Measurements from ENCODE around the gene GSTA4.
"Not testable (repeated sequence)": the region's sequence is repeated elsewhere in the genome, so short reads cannot be mapped to it uniquely, and the experiment has no call there.

GSTA4 gene

DNA sequence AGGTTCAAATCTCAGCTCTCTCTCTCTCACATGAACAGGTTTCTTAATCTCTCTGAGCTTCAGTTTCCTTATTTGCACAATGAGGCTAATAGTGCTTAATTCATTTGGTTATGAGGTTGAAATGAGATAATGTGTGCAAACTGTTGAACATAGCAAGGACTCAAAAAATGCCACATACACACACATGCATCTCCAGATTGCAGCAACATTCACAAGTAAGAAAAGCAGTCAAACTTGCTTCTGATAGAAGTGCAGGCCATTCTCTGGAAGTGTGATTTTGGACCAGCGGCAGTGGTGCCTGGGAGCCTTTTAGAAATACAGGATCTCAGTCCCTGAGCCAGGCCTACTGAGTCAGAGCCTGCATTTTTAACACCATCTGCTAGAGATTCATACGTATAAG lies 25.7 kb downstream of the GSTA4 start:
- DNase-seq: no peak

DNA sequence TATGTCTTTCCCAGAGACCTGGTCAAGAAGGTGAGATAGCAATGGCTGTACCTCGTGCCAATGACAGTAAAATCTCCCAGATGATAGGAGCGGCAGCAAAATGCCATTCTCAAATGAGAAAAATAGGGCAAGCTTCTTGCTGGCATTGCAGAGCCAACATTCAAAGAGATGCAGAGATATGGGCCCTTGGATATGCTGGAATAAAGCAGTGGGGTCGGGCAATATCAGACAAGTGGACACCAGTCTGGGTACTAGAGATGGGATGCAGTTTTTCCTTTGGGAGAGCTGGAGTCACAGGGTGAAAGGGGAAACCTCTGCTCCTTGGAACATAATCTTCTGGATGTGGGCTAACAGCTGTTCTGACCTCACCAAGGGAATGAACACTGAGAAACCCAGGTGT lies 29.0 kb downstream of the GSTA4 start:
- DNase-seq: no peak

DNA sequence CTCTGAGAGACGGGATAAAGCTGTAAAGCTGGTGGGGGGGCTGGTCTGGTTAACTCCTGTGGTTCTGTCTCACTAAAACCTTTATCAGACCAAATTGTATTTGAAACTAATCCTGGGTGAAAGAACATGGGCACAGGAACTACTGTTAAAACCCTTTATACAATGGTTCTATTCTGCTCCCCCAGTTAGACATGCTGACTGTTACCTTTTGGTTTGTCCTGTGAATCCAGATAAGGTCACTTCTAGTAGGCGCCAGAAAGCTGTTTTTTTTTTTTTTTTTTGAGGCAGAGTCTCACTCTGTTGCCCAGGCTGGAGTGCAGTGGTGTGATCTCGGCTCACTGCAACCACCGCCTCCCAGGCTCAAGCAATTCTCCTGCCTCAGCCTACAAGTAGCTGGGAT lies 29.7 kb downstream of the GSTA4 start:
- DNase-seq: no peak

DNA sequence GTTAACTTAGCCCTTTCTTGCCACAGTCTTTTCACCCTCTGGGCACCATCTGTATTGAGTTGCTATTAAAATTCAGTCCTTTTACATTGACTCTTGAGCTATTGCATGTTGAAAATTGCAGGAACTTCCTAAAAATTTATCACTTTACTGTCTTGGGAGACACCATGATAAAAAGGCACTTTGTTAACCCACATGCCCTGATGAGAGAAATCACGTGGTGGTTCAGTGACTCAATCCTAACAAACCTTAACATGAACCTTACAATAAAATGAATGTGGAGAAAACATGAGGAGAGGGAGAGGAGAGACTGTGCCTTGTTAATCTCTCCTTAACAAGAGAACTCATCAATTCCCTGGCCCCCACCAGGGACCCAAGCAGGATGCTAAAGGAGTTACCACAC lies 30.8 kb downstream of the GSTA4 start:
- no peak for DNase-seq

DNA sequence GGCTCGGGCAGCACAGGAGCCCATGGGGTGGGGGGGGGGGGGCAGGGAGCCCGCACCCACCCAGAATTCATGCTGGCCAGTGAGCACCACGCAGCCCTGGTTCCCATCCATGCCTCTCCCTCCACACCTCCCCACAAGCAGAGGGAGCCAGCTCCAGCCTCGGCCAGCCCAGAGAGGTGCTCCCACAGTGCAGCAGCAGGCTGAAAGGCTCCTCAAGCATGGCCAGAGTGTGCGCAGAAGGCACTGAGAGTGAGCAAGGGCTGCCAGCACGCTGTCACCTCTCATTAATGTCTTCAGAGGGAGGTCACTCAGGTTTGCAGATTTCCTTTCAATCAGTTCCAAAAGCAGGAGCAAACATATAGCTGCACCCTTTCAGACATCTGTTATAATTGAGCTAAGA lies 32.4 kb downstream of the GSTA4 start:
- no peak for DNase-seq

DNA sequence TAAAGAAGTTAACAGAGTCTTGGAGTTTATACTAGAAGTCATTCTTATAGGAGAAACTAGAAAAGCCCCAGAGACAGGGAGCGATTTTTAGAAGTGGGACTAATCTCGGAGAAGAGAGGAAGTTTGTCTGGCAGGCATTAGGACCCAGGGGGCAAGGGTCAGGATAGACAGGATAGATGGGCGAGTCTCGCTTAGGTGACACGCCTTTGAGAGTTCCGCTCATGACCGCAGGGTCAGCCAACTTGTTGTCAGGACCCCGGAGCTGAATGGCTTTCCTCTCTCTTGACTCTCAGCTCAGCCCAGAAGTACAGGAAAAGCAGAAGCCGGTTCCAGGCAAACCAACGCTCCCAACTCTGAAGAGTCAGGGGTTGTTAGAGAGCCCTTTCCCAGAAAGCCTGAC lies 34.1 kb downstream of the GSTA4 start:
- not testable (repeated sequence) for DNase-seq

DNA sequence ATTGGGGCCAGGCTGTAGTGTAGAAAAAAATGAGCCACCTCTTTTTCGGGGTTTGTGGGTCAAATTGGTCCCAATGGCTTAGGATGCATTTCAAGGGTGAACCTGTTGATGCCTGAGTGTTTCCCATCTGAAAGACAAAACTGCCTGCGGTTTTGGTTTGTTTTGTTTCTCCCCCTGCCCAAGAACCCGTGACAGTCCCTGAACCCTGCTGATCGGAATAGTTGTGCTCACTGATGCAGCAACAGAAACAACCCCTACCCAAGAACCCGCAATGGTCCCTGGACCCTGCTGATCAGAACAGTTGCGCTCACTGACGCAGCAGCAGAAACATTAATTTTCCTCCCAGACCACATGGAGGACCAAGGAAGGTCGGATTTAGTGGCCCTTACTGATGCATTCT lies 34.9 kb downstream of the GSTA4 start:
- DNase-seq: not testable (repeated sequence)

DNA sequence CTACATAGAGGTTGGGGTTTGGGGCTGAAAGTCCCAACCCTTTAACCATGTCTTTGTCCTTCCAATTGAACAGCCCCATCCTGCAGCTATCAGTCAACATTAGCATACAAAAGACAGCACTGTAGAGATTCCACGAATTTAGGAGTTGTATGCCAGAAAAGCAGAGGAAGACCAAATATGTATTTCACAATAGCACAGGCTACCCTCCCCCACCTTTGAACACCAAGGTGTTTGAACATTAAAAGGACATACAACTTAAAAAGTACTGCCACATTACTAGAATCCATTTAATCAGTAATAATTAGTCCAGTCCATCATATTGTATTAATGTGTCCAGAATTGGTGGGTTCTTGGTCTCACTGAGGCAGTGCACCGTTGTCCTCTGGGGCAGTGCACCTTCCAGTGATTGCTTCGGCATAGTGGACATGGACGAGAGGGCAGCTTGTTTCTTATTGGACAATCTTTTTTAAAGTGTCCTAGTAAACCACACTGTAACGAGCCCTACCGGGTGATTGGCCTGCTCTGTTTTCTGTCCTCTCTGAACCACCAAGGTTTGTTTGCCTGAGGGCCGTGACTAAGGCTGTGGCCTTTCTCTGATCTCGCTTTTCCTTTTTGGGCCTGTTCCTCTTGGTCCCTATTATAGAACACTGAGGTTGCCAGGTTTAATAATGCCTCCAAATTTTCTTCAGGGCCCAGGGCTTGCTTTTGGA lies 36.4 kb downstream of the GSTA4 start:
- DNase-seq: no peak

DNA sequence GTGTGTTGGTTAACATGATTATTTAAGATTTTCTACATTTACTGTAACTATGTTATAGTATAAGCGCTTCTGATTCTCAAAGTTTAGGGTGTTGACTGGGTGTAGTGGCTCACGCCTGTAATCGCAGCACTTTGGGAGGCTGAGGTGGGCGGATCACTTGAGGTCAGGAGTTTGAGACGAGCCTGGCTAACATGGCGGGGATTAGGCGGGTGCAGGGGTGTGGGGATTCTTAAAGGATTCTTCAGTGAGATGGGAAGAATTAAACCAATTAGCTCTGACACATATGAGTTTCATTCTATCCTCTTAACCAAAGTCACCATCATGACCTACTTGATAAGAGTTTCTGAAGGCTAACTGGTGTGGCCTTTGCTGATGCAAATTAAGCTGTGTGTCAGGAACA lies 39.2 kb downstream of the GSTA4 start:
- DNase-seq: no peak

DNA sequence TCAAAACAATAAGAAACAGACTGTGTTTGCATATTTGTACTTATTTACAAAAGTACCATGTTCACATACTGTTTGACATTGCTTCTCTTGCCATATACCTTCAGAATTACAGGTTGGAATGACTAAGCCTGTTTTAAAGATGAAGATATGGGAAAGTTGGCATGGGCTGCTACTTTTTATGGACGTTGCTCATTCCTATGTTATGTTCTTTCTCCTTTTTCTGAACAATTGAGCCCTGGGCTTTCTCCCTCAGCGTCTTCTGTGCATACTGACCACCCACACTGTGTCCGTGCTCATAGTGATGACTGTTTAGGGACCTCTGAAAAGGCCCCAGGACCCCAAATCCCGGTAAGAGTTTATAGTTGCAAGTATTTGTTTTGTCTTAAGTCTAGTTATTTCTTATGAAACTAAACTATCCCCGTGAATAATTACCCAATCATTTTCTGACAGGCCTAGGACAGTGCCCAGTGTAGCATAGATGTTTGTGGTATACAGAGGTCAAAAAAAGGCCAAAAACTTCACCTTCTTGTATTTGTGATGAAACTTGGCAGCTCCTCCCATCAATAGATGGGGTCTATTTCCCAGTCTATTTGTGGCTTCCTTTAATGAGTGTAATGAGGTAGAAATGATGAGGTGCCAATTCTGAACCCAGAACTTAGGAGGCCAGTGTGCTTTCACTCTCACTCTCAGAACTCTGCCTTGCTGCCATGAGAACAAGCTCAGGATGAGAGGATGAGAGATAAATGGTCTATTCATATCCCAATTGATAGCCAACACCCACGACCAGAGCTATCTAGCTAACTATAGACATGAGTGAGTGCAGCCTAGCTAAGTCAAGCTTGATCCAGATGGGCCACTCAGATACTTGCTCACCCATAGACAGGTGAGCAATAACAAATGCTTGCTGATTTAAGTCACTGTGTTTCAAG lies 40.9 kb downstream of the GSTA4 start:
- DNase-seq: no peak

DNA sequence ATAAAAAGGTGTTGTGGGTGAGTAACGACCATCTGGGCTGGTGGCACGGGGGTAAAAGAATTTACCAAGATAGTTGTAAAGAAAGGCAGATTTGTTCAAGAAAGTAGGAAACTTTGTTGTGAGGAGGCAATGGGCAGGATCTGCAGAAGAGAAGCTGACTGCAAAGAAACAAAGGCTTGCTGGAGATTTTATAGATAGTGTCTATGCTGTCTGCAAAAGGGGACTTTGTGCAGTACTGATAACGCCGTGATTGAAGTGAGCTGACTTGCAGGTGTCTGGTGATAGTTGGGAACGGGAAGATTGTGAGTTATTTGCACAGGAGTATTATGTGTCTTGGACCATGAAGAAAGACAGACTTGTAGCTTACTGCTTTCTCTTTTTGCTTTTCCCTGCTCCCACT lies 48.8 kb downstream of the GSTA4 start:
- DNase-seq: no peak

DNA sequence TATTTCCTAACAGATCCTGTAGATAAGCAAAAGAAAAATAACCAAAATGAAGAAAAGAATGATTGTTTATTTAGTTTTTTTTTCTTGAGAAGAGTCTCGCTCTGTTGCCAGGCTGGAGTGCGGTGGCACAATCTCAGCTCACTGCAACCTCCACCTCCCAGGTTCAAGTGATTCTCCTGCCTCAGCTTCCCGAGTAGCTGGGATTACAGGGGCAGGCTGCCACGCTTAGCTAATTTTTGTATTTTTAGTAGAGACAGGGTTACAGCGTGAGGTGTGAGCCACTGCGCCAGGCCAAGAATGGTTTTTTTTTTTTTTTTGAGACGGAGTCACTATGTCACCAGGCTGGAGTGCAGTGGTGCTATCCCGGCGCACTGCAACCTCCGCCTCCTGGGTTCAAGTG lies 52.3 kb downstream of the GSTA4 start:
- DNase-seq: not testable (repeated sequence)

DNA sequence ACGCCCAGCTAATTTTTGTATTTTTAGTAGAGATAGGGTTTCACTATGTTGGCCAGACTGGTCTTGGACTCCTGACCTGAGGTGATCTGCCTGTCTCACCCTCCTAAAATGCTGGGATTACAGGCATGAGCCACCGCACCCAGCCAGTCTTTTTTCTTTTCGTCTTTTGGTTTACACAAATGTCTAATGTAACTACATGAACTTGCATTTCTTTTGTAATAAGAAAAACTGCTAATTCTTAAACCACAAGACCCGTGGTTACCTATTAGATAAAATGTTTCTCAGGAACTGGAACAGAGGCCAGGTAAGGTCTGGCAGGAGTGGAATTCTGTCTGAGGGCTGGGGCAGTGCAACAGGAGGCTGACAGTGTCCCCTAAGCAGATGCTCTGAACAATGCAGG lies 52.9 kb downstream of the GSTA4 start:
- no peak for DNase-seq

DNA sequence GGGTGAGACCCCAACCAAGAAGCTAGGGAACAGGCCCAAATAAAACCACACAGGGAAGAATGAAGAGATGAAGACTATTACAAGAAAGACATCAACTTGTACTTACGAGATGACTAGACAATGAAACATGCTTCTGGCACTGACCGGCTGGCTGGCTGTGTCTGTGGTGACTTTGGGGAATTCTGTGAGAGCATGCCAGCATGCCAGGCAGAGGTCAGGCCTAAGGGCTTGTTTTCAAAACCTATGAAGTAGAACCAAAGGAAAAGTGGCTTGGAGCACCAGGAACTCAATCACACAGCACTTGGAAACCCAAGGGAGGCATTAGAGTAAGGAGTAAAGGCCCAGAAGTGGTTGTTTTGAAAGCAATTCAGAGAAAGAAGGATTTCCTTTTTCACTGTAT lies 57.2 kb downstream of the GSTA4 start:
- DNase-seq: no peak

DNA sequence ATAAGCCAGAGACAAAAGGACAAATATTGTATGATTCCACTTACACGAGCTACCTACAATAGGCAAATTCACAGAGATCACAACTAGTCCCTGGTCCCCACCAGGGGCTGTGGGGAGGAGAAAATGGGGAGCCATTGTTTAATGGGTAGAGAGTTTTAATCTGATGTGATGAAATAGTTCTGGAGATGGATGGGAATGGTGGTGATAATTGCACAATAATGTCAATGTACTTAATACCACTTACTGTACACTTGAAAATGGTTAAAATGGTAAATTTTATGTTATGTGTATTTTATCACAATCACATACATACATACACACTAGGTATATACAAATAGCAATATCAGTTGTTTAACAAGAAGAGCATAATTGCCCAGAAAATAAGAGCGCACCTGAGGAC lies 61.3 kb downstream of the GSTA4 start:
- DNase-seq: no peak

DNA sequence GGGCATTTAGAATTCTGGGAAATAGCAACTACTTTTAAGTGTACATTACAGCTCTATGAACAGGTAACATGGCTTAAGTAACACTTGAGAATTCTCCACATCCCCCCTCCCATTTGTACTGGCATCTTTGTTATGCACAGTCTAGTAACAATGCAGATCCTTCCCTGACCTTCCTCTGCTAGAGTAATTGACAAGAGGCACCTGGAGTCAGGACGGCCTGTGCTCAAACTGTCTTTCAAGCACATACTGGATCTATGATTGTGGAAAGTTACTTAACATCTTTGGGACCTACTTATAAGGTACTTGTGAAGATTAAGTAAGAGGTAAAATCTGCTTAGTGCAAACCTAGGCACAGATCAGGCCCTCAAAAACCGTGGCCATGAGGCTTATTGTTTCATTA lies 63.7 kb downstream of the GSTA4 start:
- no peak for DNase-seq

DNA sequence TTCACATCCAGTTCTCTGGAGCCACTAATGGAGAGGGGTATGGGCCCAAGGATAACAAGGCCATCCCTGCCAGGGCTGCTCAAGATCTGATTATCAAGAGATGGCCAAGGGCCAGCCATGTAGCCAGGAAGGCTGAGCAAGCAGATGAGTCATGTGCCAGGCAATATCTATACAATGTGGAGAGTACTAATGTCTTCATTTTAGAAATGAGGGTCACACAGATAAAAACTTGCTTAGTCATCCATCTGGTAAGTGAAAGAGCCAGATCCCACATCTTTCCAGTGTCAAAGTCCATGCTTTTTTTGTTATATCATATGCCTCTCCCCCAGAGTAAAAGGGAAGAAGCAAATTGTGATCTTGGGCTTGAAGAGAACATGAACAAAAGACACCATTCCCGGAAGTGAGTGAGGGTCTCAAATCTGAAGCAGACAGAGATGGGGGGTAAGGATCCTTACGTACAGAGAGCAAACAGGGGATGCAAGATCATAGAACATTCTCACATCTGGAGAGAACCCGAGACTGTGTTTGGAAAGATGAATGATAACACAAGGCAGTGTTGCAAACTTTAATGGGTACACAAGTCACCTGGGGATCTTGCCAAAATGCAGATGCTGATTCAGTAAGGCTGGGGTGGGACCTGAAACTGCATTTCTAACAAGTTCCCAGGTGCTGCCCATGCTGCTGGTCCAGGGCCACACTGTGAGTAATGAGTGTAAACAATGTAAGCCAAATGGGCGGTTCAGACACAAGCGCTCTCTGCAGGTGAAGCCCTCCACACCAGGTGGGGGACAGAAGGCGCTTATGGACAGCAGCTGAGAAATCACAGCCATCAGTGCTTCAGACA lies 65.5 kb downstream of the GSTA4 start:
- no peak for DNase-seq
